ENCODE results near the gene NOS3.

Gene NOS3

DNA sequence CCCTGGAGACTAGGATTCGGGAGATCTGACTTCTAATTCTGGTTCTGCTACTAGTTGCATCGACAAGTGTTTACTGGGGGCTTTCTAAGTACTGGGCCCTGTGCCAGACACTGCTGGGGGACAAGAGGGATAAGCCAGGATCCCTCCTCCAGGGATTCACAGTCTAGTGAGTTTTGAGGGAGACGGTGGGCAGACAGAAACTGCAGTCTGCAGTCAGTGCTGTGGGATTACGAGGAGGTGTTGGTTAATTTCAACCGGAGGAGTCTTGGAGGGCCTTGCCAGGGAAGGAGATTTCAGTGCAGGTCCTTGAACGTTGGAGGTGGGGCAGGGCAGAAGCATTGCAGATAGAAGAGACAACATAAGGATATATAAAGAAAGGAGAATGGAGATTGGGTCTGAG lies 9.2 kb upstream of the NOS3 start:
- no peak for ATAC-seq

DNA sequence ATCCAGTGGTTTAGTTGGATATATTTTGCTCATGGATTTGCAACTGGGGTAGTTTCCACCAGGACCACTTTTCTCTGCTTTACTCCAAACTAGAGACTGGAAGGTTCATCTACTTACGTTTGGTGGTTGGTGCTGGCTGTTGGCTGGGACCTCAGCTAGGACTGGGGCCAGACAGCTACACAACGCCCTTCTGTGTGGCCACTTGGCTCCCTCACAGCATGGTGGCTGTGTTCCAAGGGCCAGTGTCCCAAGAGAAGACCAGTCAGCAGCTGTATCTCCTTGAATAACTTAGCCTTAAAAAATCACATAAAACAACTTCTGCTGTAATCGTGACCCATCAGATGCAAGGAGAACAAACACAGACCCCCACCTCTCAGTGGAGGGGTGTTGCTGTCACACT lies 8.5 kb upstream of the NOS3 start:
- no peak for ATAC-seq

DNA sequence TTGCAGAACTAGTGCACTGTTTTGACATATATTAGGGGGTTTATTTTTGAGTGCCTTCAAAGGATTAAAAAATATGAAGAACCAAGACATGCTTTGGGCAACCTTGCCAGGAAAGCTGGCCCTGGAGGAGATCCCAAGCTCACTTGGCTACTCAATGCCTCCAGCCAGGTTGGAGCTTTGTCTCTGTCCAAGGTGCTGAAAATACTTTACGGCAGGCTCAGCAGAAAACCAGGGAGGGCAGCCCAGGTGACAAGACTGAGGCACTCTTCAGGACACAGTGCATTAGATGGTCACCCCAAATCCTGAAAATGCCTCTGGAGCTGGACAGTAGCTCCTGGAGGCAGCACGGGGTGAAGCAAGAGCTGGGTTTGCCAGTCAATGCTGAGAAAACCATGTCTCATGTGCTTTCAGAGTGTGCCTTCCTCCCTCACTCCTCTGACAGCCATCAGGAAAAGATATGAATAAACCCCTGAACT lies 6.9 kb upstream of the NOS3 start:
- ATAC-seq: no peak

DNA sequence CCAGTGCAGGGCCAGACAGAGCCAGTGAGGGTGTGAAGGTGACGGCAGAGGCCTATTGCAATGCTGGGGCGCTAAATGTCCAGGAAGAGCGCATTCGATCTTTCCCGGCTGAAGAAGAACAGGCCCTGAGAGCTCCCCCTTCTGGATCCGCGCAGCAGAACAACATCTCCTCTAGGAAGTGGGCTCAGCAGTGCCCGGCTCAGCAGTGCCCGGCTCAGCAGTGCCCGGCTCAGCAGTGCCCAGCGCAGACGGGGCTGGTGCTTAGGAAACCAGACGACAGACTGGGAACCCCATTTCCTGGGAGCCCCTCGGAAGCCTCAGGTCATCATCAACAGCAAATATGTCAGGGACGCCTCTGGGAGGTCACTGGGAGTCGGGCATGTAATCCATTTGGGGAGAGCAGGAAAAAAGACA lies 4.7 kb upstream of the NOS3 start:
- peak; percentile 52 to 57 for ATAC-seq

DNA sequence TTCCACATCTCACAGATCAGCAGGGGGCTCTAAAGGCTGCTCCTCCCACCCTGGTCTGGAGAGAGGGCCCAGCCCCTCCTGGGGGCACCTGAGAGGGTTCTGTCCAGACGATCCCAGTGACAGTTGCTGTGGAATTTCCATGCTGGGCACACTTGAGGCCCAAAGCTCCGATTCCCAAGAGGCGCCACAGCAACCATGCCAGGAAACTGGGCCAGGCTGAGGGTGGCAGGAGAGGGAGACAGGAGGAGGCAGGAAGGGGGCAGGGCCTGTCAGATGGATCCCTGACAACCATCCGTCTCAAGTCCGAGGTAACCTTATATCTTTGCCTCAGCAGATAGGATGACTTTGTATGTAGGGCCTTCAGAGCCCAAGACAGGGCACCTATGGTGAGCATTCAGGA lies 4.3 kb upstream of the NOS3 start:
- no peak for ATAC-seq

DNA sequence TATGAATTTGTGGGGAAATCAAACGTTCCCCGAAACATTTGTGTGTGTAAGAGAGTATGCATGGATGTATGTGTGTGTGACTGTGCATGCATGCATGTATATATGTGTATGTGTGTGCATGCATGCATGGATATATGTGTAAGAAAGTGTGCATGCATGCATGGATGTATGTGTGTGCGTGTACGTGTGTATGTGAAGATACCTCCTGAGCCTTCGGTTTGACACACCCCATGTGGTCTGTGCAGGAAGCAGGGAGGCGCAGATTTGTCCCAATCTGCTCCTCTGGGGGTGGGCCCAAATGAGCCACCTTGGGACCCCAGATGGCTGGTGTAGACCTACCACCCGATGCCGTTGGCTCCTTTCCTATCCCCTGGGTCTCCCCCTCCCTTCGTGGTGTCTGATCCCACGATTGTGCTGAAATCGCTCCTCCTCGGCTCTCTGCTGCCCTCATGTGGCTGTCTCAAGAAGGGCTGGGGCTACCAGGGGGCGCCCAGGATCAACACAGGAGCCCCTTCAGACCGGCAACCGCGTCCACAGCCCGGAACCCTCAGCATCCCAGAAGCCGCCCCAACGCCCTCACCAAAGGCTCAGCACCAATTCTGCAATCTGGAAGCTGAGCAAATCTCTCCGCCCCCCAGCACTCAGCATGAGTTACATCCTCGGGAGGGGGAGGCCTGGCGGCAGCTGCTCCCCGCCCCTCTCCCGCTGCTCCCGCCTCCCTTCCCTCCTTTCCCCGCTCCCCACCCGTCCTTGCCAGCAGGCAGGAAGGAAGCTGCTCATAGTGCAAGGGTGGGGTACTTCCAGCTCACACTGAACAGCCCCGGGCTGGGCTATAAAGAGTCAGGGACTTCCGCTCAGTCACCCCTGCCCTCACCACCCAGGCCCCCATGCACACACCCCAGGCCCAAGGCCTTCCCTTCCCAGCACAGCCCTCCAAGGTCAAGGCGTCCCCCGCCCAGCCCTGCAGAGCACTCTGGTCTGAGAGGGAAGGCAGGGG lies 2.3 kb upstream of the NOS3 start:
- peak; percentile 59 to 67 for ATAC-seq

DNA sequence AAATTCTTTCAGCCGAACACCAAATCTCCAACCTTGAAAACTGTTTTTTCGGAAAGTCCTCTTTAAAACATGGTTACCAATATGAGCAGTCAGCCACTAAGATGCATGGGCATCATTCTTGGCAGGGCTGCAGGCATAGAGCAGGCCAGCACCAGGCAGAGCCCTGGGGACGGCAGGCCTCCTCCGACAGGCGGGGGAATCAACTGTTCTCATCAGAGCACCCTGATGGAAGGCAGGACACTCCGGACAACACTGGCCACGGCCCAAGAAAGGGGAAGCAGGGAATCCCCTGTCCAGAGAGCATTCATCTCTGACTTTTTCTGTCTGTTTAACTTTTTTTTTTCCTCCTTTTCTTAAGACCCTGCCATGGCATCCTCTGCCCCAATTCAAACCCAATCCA lies 1.4 kb upstream of the NOS3 start:
- ATAC-seq: no peak

DNA sequence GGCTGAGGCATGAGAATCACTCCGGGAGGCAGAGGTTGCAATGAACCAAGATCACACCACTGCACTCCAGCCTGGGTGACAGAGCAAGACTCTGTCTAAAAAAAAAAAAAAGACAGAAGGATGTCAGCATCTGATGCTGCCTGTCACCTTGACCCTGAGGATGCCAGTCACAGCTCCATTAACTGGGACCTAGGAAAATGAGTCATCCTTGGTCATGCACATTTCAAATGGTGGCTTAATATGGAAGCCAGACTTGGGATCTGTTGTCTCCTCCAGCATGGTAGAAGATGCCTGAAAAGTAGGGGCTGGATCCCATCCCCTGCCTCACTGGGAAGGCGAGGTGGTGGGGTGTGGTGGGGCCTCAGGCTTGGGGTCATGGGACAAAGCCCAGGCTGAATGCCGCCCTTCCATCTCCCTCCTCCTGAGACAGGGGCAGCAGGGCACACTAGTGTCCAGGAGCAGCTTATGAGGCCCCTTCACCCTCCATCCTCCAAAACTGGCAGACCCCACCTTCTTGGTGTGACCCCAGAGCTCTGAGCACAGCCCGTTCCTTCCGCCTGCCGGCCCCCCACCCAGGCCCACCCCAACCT lies 1.3 kb downstream of the NOS3 start:
- ATAC-seq: no peak

DNA sequence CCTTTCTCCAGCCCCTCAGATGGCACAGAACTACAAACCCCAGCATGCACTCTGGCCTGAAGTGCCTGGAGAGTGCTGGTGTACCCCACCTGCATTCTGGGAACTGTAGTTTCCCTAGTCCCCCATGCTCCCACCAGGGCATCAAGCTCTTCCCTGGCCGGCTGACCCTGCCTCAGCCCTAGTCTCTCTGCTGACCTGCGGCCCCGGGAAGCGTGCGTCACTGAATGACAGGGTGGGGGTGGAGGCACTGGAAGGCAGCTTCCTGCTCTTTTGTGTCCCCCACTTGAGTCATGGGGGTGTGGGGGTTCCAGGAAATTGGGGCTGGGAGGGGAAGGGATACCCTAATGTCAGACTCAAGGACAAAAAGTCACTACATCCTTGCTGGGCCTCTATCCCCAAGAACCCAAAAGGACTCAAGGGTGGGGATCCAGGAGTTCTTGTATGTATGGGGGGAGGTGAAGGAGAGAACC lies 2.1 kb downstream of the NOS3 start:
- ATAC-seq: peak in 1 of 2 donors; percentile 37

DNA sequence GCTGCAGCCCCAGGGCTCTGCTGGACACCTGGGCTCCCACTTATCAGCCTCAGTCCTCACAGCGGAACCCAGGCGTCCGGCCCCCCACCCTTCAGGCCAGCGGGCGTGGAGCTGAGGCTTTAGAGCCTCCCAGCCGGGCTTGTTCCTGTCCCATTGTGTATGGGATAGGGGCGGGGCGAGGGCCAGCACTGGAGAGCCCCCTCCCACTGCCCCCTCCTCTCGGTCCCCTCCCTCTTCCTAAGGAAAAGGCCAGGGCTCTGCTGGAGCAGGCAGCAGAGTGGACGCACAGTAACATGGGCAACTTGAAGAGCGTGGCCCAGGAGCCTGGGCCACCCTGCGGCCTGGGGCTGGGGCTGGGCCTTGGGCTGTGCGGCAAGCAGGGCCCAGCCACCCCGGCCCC lies 2.7 kb downstream of the NOS3 start:
- no peak for ATAC-seq

DNA sequence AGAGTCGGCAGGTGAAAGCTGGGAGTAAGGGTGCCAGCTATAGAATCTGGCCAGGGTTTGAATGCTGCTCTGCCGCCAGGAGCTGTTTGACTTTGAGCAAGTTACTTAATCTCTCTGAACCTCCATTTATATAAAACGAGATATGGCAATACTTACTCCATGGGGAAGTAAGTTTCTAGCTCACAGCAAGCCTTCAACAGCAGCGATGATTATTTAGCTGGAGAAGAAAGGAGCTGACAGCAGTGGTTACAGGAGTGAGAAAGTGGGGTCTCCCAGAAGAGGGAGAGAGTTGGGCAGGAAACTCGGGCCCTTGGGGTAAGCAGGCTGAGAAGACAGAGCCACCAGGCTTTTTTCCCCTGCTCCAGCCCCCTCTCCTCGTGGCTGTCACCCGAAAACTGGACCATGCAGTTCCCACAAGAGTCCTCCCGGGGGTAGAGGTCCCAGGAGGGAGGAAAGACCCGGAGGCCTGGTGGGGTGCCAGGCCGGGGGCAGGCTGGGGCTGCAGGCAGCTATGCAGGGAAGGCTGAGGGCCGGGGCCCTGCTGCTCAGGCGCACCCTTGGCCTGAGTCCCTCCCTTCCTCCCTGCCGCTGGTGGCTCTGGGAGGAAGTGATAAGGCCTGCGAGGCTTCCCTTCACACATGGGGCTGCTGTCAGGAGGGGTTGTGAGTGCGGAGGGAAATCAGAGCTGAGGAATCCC lies 3.5 kb downstream of the NOS3 start:
- peak; percentile 60 to 63 for ATAC-seq

DNA sequence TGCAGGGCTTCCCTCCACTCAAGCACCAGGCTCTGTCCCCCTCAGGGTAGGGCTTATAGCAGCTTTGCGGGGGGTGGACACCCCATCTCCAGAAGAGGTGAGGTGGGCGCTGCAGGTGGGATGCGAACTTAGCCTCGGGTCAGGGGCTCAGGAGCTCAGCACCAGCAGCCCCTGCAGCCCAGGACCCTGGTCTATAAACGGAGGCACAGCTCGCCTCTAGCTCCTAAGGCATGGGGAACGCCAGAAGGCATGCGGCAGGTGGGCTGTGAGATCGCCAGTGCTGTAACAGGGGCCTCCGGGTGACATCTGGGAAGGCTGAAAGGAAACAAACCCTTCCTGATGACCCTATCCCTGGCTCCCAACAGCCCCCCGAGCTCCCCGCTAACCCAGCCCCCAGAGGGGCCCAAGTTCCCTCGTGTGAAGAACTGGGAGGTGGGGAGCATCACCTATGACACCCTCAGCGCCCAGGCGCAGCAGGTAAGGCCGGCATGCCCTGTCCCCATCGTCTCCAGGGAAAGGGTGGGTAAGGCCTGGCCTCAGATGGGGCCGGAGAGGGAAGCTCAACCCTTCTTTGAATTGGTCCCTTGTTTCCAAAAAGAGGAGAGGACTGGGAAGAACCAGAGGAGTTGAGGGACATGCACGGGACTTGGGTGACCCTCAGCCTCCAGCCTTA lies 4.2 kb downstream of the NOS3 start:
- no peak for ATAC-seq

DNA sequence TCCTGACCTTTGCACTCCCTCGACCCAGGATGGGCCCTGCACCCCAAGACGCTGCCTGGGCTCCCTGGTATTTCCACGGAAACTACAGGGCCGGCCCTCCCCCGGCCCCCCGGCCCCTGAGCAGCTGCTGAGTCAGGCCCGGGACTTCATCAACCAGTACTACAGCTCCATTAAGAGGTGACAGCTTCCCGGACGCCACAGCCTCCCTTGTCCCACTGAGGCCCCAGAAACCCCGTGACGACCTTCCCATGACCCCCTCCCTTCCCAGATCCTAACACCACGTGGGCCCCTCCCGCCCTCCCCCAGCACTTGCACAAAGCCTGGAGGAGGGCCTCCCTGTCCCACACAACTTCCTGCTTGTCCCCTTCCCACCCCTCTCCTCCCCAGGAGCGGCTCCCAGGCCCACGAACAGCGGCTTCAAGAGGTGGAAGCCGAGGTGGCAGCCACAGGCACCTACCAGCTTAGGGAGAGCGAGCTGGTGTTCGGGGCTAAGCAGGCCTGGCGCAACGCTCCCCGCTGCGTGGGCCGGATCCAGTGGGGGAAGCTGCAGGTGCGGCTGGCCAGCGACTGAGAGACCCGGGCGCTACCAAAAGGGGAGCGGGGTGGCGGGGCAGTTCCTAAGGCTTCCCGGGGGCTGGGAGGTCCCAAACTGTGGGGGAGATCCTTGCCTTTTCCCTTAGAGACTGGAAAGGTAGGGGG lies 5.7 kb downstream of the NOS3 start:
- peak; percentile 36 for ATAC-seq

DNA sequence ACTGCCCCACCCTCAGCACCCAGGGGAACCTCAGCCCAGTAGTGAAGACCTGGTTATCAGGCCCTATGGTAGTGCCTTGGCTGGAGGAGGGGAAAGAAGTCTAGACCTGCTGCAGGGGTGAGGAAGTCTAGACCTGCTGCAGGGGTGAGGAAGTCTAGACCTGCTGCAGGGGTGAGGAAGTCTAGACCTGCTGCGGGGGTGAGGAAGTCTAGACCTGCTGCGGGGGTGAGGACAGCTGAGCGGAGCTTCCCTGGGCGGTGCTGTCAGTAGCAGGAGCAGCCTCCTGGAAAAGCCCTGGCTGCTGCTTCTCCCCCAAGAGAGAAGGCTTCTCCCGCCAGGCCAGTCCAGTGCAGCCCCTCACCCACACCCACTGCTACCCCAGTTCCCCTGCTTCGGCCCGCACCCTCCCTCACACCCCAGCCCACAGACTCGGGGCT lies 6.3 kb downstream of the NOS3 start:
- no peak for ATAC-seq

DNA sequence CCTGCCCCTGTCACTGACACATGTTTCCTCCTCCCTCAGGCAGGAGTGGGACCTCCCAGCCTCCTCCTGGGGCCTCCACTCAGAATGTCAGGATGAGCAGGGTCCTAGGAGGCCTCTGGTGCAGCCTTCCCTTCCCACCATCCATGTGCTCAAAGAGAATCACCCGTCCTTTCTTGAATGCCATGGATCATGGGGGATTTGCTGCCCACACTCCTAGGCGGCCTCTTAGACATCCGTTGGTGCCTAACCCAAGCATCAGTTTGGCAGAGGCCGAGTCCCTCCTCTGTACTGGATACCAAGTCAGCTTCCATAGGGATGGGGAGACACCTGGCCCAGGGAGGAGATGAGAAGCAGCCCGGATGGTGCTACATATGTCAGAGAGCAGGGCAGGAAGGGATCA lies 7.0 kb downstream of the NOS3 start:
- ATAC-seq: no peak

DNA sequence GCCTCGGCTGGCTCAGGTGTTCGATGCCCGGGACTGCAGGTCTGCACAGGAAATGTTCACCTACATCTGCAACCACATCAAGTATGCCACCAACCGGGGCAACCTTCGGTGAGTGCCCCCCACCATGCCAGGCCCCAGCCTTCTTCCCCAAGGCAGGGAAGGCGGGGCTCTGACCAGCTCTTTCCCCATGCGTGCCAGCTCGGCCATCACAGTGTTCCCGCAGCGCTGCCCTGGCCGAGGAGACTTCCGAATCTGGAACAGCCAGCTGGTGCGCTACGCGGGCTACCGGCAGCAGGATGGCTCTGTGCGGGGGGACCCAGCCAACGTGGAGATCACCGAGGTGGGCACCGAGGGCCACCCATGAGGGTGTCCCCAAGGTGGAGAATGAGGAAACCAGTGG lies 7.5 kb downstream of the NOS3 start:
- no peak for ATAC-seq

DNA sequence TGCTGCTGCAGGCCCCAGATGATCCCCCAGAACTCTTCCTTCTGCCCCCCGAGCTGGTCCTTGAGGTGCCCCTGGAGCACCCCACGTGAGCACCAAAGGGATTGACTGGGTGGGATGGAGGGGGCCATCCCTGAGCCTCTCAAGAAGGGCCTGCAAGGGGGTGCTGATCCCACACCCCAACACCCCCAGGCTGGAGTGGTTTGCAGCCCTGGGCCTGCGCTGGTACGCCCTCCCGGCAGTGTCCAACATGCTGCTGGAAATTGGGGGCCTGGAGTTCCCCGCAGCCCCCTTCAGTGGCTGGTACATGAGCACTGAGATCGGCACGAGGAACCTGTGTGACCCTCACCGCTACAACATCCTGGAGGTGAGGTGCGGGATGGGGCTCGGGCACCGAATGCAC lies 8.2 kb downstream of the NOS3 start:
- ATAC-seq: no peak

DNA sequence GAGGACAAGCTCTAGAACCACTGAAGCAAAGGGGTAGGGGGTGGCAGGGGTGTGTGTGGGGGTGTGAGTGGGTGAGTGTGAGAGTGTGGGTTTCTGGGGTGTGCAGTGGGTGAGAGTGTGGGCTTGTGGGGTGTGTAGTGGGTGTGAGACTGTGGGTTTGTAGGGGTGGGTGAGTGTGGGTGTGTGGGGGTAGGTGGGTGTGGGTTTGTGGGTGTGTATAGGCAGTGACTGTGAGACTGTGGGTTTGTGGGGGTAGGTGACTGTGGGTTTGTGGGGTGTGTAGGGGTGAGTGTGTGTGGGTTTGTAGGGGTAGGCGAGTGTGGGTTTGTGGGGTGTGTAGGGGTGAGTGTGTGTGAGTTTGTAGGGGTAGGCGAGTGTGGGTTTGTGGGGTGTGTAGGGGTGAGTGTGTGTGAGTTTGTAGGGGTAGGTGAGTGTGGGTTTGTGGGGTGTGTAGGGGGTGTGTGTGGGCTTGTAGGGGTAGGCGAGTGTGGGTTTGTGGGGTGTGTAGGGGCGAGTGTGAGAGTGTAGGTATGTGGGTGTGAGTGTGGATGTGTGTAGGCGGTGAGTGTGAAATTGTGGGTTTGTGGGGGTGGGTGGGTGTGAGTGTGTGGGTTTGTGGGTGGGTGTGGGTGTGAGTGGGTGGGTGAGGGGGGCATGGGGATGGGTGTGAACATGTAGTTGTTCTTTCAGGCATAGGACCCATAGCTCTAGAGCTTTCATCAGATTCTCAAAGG lies 8.8 kb downstream of the NOS3 start:
- ATAC-seq: no peak

DNA sequence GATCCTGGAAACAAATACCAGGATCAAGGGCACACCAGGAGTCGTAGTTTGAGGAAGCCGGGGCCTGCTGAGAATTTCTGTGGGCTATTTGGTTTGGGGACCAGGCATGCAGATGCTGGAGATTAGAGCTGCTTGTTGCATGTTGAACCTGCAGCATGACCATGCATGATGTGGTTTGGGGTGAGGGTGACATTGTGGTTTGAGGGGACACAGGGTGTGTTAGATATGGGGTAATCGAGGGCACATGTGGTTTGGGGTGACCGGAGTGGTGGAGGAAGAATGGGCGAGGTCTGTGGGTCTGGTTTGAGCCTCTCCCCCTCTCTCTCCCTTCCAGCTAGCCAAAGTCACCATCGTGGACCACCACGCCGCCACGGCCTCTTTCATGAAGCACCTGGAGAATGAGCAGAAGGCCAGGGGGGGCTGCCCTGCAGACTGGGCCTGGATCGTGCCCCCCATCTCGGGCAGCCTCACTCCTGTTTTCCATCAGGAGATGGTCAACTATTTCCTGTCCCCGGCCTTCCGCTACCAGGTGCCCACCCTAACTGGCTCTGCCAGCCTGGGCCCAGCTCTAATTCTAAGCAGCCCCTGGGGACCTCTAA lies 10.2 kb downstream of the NOS3 start:
- no peak for ATAC-seq

DNA sequence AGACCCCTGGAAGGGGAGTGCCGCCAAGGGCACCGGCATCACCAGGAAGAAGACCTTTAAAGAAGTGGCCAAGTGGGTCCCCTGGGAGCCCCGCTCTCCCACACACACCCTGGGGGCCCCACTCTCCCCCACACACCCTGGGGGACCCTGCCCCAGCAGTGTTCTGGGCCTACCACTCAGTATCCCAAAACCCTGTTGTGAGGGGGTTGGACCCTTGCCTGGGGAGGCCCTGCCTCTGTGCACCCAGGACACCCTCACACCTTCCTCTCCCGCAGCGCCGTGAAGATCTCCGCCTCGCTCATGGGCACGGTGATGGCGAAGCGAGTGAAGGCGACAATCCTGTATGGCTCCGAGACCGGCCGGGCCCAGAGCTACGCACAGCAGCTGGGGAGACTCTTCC lies 10.7 kb downstream of the NOS3 start:
- ATAC-seq: no peak

DNA sequence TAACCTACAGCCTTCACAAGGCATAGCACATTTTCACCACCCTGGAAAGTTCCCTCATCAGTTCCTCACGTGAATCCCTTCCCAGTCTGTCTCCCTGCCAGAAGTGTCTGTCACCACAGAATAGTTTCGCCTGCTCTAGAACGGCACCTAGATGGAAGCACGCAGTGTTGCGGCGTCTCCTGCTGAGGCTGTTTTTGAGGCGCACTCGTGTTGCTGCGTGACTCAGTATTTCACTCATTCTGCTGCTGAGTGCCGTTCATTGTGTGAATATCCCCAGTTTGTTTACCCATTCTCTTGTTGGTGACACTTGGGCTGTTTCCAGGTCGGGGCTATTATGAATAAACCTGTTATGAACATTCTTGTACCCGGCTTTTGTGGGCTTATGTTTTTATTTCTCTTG lies 12.8 kb downstream of the NOS3 start:
- no peak for ATAC-seq

Data from activated CD4-positive, CD25-positive, alpha-beta regulatory T cell treated with anti-CD3 and anti-CD28 coated beads, Interleukin-2, amount 50 U/mL, for 24 hours (primary cell).